WERI-Rb-1 (cell line): ENCODE measurements around the gene GRIK1.

Experiments used
- DNase-seq: peaks from one replicate; pipeline ENCODE4 v3.0.0-alpha.2; 2020
- H3K27ac ChIP-seq: fragments of 250-450 bp; sonication (Bioruptor Pico); 2 replicates; pipeline ENCODE4 v1.5.1; 2020; ENCODE audit warnings: mild to moderate bottlenecking, moderate library complexity
- H3K27me3 ChIP-seq: fragments of 250-450 bp; sonication (Bioruptor Pico); 2 replicates; pipeline ENCODE4 v1.5.1; 2021; ENCODE audit warnings: mild to moderate bottlenecking, low read depth, moderate library complexity; ENCODE audit not compliant: insufficient read depth, severe bottlenecking
- H3K36me3 ChIP-seq: fragments of 250-450 bp; sonication (Bioruptor Pico); 2 replicates; pipeline ENCODE4 v1.5.1; 2020; ENCODE audit warnings: mild to moderate bottlenecking, moderate library complexity
- H3K4me3 ChIP-seq: 2 replicates; pipeline ENCODE4 v1.5.1; 2011; ENCODE audit warnings: low read depth, mild to moderate bottlenecking, control low read depth, low read length
- H3K9me3 ChIP-seq: fragments of 250-450 bp; sonication (Bioruptor Pico); 2 replicates; pipeline ENCODE4 v1.5.1; 2021; ENCODE audit warnings: mild to moderate bottlenecking, moderate library complexity; ENCODE audit not compliant: severe bottlenecking
- TF ChIP-seq, protein P1 (sequence below): IDR thresholded peaks from 2 replicates; pipeline ENCODE4 v1.5.1; 2011; ENCODE audit warnings: low read depth, mild to moderate bottlenecking, control low read depth, inconsistent platforms, low read length

GRIK1 gene

DNA sequence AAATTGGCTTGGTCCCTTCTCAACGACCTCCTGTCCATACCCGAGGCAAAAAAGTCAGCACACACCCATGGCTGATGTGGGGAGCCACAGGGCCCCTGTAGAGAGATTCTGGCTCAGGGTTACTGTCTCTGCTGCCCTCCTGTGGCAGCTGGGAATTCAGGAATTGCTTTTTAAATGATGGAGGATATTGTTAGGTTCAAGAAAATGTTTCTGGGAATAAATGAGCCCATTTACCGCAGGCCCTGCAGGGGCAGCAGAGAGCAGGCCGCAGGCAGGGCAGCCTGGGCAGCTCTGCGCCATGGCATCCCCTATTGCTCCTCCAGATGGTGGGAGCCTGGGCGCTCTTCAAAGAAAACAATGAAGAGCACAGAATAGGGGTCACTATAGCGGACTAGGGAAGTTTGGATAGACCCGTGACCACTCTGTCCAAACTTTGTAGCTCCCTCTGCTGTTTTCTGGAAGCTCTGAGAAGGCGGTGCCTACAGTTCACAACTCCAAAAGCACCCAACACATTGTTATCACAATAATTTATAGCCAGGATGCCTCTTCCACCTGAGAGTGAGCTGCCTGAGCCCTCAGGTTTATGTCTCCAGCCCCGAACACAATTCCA, 440.0 kb downstream of the GRIK1 start:
- TF ChIP-seq, protein P1, sequence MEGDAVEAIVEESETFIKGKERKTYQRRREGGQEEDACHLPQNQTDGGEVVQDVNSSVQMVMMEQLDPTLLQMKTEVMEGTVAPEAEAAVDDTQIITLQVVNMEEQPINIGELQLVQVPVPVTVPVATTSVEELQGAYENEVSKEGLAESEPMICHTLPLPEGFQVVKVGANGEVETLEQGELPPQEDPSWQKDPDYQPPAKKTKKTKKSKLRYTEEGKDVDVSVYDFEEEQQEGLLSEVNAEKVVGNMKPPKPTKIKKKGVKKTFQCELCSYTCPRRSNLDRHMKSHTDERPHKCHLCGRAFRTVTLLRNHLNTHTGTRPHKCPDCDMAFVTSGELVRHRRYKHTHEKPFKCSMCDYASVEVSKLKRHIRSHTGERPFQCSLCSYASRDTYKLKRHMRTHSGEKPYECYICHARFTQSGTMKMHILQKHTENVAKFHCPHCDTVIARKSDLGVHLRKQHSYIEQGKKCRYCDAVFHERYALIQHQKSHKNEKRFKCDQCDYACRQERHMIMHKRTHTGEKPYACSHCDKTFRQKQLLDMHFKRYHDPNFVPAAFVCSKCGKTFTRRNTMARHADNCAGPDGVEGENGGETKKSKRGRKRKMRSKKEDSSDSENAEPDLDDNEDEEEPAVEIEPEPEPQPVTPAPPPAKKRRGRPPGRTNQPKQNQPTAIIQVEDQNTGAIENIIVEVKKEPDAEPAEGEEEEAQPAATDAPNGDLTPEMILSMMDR: peak; percentile 84
- H3K9me3 ChIP-seq: no peaks in the 10 kb centered on the region
- DNase-seq: peak; percentile 80
- no peaks in the 10 kb centered on the region for H3K27me3 ChIP-seq
- peaks cover 4% of the 10 kb centered on the region; the same call in 1 of the 2 replicates for H3K36me3 ChIP-seq
- no peak overlapping the region for H3K4me3 ChIP-seq
- H3K27ac ChIP-seq: no peak overlapping the region

DNA sequence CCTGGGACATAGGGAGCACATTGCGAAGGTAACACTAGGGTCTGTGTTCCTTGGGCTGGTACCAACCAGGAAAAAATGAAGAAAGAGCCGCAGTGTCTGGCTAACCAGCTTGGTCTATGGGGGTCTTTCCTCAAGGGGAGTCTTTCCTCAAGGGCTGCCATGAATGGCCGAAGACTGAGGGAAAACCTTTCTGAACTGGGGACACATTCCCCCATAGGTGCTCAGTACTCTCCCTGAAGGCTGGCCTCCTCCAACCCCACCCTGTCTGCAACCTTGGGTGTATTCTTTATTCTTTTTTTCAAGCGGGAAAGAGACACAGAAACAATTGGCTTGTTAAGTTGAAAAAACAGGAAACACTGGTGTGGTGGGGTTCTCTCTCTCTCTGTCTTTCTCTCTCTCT, 440.6 kb downstream of the GRIK1 start:
- Histone ChIP-seq H3K4me3 (no peak overlapping the region), H3K27me3 (no peaks in the 10 kb centered on the region), H3K9me3 (no peaks in the 10 kb centered on the region), H3K27ac (no peak overlapping the region), H3K36me3 (peaks cover 4% of the 10 kb centered on the region; the same call in 1 of the 2 replicates)
- TF ChIP-seq, protein P1: no peak
- no peak for DNase-seq

DNA sequence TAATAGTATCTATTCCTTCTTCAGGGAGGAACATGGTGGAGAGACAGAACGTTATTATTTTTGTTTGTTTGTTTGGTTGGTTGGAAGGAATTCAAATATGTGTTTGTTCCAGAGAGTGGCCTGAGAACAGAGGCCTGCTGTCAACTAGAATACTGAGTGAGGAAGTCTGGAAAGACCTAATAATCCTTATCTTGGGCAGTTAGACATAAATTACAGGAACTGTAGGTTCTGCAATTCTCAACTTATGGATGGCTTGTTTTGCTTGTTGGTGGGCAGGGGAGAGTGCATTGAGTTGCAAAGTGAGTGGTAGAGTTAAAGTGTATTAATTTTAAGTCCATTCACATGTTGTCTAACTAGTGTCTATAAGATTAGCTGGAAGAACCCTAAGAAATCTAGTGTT, 443.5 kb downstream of the GRIK1 start:
- no peak for DNase-seq
- no peaks in the 10 kb centered on the region for H3K9me3 ChIP-seq
- no peaks in the 10 kb centered on the region for H3K27me3 ChIP-seq
- no peak overlapping the region for H3K4me3 ChIP-seq
- no peak overlapping the region for H3K27ac ChIP-seq
- 0 out of 2 replicates have a peak, but pooled peaks cover 4% of the 10 kb centered on the region for H3K36me3 ChIP-seq
- TF ChIP-seq, protein P1: no peak

DNA sequence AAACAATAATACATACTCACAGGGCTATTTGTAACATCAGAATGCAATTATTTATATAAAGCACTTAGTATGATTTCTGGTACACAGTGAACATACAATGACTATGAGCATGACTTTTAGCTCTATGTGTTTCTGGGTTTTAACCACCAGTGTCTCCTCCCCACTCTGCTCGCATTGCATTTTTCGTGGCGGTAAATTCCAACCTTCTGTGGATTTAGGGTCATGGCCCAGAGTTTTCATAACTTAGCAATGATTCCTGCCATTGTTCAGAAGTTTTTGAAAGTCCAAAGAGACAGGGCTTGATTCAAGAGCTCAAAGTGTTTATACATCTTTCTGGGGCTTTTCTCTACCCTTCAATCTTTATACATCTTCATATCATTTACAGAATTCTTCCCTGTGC, 449.8 kb downstream of the GRIK1 start:
- Histone ChIP-seq H3K9me3 (no peaks in the 10 kb centered on the region), H3K4me3 (no peak overlapping the region), H3K36me3 (no peaks in the 10 kb centered on the region; the same call in 1 of the 2 replicates), H3K27ac (no peak overlapping the region), H3K27me3 (no peaks in the 10 kb centered on the region)
- no peak for DNase-seq
- TF ChIP-seq, protein P1: no peak

DNA sequence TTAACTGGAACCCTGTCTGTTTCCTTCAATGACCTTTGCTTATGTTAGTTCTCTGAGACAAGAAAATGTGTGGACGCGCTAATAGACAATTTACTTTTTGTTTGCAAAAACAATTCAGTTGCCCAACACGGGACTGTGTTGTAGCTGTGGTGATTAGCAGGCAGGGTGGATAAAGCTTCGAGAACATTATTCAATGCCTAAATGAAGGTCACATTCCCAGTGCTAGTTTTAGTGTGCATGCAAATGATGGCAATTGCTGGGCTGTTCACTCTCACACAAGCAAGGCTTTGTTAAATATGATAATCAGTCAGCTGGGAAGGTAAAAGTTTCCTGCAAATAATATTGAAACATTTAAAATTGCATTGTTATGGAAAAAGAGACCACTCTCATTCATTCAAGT, 452.6 kb downstream of the GRIK1 start:
- H3K9me3 ChIP-seq: no peaks in the 10 kb centered on the region
- no peaks in the 10 kb centered on the region for H3K27me3 ChIP-seq
- DNase-seq: no peak
- no peaks in the 10 kb centered on the region; the same call in 1 of the 2 replicates for H3K36me3 ChIP-seq
- no peak overlapping the region for H3K27ac ChIP-seq
- TF ChIP-seq, protein P1: no peak
- H3K4me3 ChIP-seq: no peak overlapping the region
